Fibroblast of skin of left quadriceps (primary cell): ENCODE results near the gene LSS.

Source experiments
- DNase-seq, 2 experiments: peaks; one replicate each; pipeline ENCODE4 v3.0.0-alpha.2; 2013; ENCODE audit warnings: low read depth in 2 of 2

LSS gene

GRCh38 chr21:46168659-46169386, 59.8 kb downstream of the LSS start:
- no peak for DNase-seq

- no peak for DNase-seq
Observed at GRCh38 chr21:46168238-46168637, 60.3 kb downstream of the LSS start.

GRCh38 chr21:46165098-46165497, 63.5 kb downstream of the LSS start:
- no peak for DNase-seq

- no peak for DNase-seq
Observed at GRCh38 chr21:46163380-46163779, 65.2 kb downstream of the LSS start.

GRCh38 chr21:46161633-46162592, 66.7 kb downstream of the LSS start:
- no peak for DNase-seq

- DNase-seq: no peak
Observed at GRCh38 chr21:46160907-46161632, 67.5 kb downstream of the LSS start.

GRCh38 chr21:46160657-46160906, 68.0 kb downstream of the LSS start:
- no peak for DNase-seq

GRCh38 chr21:46159841-46160656, 68.5 kb downstream of the LSS start:
- no peak for DNase-seq

GRCh38 chr21:46159390-46159789, 69.2 kb downstream of the LSS start:
- DNase-seq: no peak

GRCh38 chr21:46158666-46159300, 69.8 kb downstream of the LSS start:
- DNase-seq: no peak

- DNase-seq: no peak
Observed at GRCh38 chr21:46157987-46158451, 70.6 kb downstream of the LSS start.

- DNase-seq: no peak
Observed at GRCh38 chr21:46157396-46157986, 71.1 kb downstream of the LSS start.

- no peak for DNase-seq
Observed at GRCh38 chr21:46156678-46157077, 71.9 kb downstream of the LSS start.

- no peak for DNase-seq
Observed at GRCh38 chr21:46156378-46156645, 72.3 kb downstream of the LSS start.

GRCh38 chr21:46155514-46156377, 72.8 kb downstream of the LSS start, which contains the start of gene FTCD:
TSS of gene FTCD (minus strand) at chr21:46155579. CDS start at chr21:46155523, 56 bp downstream.
- DNase-seq: no peak

GRCh38 chr21:46154955-46155513, 73.5 kb downstream of the LSS start:
- no peak for DNase-seq

GRCh38 chr21:46154155-46154954, 74.2 kb downstream of the LSS start:
- DNase-seq: no peak
